Medulla oblongata (tissue), 1 donor: ENCODE results near the gene KIF26B.

Experiments used
- DNase-seq: peaks from one replicate; pipeline ENCODE4 v3.0.0-alpha.2; 2015; ENCODE audit errors: extremely low spot score

The KIF26B gene

DNA sequence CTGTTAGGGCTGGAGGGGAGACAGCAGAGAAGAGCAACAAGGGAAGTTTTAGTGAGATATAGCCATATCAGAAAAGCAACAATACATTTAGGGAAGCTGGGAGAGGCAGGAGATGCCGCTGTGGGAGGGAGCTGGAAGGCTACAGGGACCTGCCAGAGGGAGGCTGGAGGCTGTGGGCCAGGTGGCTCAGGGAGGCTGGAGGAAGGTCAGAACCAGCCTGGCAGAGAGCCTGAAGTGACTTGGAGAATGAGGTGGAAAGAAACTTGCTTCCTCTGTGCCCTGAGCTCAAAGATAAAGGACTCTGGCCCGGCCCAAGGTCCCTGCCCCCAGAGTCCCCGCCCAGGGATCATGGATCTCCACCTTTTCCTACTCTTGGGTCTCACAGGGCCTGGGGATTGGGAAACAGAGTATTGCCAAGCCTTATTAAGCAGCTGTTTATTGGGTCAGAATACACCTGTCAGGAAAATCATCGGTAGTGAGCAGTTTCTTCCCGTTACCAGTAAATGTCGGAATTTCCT, 85.9 kb downstream of the KIF26B start:
- DNase-seq: no peak

DNA sequence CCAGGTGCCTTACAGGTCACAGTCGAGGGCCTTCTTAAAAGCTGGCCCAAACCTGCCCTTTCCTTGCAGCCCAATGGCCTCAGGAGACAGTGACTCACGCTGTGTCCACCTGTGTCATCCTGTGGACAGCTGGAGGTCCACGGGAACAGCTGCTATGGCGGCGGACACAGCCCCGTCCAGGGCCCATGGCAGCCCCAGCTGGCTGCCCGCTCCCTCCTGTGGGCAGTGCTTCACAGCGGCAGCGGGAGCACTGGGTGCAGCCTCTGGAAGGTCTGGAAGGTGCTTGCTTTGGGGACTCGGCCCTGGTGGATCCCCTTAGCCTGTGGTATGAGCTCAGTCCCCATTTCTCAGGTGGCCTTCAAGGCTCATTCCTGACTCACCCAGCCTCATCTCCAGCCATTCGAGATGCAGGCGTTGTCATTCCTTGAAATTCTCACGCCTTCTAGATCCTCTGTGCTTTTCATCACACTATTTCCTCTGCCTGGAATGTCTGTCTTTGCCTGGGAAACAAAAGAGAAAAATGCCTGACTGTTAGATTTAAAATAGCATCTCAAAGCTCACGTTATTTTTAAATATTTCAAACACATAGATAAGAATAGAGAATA, 86.8 kb downstream of the KIF26B start:
- no peak for DNase-seq

DNA sequence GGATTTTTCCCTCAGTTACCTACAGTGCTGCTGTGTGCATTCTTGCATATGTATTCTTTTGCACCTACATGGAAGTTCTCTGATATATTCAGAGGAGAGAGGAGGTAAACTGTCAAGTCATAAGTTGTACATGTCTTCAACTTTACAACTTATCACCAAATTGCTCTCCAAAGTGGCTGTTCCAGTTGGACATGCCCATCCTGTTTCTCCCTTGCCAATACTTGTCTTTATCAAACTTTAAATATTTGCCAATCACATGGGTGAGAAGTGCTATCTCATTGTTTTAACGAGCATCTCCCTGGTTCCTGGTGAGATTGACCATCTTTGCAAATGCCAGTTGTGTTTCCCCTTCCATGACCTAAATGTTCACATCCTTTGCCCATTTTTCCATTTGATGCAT, 88.2 kb downstream of the KIF26B start:
- DNase-seq: no peak

DNA sequence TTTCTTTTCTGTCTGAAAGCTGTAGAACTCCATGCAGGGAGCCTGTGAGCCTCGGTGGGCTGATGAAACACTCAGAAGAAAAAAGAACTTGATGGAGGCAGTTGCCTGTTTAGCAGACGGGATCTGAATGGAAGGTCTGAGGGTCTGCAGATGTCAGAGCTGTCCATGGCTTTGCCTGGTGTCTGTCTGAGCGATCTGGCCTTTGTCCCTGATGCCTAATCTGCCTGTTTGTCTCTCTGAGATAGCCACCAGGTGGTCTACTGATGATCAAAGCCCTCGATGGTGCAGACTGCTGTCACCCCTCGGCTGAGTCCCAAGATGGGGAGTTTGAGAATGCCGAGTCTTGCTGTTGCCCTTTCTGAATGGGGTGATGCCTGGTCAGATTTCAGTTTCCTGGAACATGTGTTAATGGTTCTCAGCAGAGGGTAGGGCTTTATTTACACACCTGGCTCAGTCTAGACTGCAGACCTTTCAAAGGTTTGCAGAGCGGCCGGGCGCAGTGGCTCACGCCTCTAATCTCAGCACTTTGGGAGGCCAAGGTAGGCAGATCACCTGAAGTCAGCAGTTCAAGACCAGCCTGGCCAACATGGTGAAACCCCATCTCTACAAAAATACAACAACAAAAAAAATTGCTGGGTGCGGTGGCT, 90.4 kb downstream of the KIF26B start:
- no peak for DNase-seq

DNA sequence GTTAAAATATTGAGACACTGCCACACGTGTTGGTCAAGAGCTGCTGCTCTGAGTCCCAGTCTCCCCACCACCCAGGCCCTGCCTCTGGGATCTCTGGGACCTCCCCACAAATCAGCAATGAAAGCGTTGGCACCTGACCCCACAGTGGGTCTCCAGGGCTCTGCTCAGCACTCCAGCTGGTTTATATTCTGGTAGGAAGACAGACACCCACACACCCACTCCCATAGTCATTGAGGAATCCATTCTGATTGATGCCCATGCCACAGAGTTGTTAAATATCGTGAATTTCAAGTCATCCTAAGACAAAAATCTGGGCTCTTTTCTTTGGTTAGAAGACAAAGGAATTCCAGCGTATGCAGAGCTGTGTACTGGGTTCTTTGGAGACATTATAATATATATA, 91.6 kb downstream of the KIF26B start:
- DNase-seq: no peak

DNA sequence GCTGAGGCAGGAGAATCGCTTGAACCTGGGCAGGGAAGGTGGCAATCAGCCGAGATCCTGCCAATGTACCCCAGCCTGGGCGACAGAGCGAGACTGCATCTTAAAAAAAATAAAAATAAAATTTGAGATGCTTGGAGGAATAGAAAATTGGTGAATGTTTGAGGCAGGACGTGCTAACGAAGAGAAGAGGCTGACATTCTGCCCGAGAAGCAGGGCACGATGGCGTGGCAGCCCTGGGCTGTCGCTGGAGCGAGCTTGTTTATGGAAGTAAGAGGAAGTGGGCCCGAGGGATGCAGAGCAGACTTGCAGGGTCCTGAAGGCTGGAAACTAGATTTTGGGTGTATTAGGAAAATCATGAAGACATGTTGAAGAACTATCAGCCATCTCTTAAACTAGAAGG, 92.6 kb downstream of the KIF26B start:
- DNase-seq: no peak

DNA sequence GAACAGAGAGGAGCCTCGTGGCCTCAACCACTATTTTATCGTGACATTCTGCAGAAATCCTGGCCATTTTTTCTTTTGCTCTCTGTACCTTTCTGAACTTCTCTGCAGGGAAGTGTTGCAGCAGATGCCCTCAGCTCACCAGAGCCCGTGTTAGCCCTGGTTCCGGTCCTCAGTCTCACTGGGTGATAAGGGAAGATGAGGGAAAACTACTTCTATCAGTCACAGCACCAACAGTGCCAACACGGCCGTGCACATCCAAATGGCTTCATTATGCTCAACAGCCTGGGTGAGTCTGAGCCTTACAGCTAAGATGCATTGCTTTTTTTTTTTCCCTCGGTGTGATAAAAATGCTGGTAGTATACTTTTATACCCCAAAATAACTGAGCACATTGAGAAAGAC, 93.0 kb downstream of the KIF26B start:
- DNase-seq: no peak

DNA sequence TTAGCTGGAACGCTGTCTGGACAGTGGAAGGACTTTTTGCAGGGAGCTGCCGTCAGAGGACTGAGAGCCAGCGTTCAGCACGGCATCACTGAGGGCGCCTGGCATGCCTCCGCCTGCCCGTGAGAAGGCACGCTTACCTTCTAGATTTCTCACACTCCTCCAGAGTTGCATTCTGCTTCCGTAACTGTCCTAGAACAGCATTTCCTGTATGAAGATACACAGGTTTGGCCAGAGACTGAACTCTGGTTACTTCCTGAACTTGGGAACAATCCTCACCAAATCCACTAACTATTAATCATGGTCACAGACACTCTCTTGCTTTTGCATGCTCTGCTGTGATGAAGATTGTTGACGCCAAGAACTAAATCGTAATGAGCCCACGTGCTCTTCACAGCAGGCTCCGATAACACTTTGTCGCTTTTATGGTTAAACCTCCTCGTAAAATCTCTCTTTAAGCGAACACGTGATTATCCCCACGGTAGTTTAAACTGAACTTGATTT, 93.5 kb downstream of the KIF26B start:
- no peak for DNase-seq

DNA sequence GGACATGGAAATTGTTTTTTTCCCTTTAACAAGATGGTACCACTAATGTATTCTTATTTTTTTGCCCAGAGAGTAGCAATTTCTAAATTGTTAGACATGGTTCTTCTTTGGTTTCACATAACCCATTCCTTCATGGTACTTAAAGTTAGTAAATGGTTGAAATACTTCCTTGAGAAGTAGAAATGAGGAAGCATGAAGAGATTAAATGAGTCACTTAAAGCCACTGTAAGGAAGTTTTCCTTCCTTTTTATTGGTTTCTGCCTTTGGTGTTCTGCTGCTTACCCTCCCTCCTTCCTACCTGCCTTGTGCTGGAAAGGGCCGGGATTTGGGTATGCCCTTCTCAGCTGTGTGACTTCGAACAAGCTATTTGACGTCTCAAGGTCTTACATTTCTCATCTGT, 101.0 kb downstream of the KIF26B start:
- DNase-seq: no peak

DNA sequence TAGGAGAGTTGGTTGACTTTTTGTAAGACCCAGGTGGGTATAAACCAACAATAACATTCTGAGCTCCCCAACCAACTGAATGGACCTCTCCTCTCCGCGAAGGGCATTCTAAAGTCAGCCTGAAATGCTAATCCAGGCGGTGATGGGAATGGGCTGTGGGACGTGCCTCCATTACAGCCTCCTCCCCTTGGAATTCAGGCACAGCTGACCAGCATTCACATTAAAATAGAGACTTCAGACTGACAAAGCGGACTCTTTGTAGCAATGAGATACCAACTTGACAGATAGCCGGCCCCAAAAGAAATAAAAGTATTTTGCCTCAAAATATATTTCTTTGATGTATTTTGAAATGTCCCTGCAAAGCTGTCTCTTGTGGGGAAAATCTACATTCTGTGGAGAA, 101.7 kb downstream of the KIF26B start:
- no peak for DNase-seq

DNA sequence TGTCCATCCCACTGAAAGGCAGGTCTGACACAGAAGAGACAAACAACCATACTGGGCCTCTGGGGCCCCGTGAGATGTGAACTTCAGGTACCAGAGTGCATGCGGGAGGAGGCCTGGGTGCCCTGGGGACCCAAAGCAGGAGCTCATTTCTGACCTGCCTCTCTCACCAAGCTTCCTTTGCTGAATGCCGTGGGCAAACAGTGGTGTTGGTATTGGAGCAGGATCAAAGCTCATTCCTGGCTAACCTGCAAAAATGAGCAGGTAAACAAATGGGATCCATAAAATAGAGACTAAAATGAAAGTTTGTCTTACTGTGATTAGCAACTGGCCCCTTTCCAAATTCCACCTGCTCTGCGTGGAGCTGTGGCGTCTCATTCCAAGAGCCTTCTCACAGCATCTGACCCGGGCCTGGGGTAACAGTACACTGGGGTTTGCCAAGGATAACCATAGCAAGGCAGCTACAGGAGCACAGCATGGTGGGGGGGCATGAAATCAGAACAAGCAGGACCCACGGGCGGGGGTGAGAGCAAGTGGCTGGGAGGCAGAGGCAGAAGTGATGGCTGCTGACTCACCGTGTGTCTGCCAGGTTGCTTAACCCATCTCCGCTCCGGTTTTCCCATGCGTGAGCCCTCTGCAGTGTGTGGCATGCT, 103.6 kb downstream of the KIF26B start:
- DNase-seq: no peak

DNA sequence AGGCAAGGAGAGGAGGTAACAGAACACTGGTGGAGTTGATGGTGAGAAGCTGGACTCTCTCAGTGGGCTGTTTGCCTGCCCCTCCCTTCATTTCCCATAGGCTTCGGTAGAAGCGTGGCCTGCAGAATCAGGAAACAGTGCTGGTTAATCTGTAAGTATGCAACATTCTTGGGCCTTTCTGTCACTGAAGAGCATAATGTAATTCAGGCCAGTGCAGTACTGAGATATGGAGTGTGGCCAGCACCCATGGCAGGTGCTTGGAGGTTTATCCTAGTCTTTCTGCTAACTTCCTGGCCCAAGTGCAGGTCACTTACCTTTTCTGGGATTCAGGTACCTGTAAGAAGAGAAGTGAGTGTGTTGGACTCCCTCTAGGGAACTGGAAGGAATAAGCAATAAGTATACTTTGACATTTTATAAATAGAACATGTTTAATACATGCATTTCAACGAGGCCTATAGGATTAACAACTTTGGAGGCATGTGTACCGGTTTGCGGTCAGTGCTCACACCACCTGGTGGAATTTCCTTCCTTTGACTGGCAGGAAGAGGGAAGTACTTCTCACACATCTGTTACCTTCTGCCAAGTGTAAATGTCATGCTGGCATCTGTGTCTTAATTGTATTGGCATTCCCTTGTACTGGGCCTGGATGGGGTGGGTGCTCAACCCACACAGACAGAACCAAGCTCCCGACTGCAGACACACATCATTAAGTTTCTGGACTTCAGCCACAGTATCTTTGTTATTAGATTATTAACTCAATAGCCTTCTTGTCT, 105.5 kb downstream of the KIF26B start:
- no peak for DNase-seq

DNA sequence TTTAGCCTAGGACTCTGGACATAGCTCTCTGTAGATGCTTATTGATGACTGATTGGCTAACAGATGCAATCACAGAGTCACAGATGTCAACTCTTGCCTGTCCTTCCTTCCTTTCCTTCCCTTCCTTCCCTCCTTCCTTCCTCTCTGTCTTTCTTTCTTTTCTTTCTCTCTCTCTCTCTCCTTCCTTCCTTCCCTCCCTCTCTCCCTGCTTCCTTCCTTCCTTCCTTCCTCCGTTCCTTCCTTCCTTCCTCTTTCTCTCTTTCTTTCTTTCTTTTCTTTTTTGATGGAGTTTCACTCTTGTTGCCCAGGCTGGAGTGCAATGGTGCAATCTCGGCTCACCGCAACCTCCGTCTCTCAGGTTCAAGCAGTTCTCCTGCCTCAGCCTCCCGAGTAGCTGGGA, 106.1 kb downstream of the KIF26B start:
- DNase-seq: no peak

DNA sequence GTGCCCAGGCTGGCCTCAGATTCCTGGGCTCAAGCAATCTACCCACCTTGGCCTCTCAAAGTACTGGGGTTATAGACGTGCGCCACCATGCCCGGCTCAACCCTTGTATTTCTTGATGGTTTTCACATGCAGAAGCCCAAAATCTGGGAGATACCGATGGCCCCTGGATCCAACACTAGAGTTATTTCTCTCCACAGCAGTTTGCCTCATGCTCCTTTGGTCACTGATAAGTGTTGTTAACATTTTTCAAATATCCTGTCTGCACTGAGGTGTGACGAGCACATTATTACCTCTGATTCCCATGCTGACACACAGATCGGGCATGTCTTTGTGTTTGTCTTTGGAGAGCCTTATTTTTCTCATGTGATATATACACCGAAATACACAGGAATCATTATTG, 107.0 kb downstream of the KIF26B start:
- DNase-seq: no peak

DNA sequence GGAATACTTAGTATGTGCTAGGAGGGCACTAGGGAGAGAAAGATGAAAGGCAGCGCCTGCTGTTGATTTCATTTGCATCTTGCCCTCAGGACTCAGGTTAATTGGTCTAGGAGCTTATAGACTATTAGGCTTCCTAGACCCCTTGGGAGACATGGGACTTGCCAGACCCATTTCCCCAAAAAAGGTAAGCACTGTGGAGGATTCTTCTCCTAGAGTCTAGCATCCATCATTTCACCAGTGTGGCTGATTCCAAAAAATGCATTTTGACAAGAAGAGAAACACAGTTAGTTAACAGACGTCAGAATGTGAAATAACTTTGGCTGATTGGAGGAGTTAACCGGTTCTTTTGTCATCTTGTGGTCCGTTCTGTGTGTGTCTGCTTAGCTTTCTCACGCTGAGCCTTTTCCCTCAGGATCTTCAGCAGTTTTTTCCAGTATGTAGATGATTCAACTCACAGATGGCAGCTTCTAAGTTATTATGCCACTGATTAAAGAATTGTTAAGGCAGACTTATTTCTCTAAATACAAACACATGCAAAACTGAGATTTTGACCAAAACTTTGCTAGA, 108.8 kb downstream of the KIF26B start:
- DNase-seq: no peak

DNA sequence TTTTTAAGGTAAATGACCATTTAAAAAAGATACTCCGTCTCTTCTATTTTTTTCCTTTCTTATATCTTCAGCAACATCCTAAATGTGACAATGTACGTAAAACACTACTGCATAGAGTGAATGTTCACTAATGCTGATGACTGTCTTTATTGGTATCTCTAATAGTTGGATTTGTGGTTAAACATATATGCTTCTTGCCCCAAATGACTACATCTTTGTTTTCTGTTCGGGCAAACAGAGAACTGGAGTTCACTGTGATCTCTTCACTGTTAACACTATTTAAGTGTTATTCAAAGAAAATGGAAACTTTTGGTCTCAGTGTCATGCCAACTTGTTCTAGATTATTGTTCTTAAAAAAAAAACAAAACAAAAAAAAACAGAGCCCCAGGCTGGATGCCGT, 109.4 kb downstream of the KIF26B start:
- no peak for DNase-seq

DNA sequence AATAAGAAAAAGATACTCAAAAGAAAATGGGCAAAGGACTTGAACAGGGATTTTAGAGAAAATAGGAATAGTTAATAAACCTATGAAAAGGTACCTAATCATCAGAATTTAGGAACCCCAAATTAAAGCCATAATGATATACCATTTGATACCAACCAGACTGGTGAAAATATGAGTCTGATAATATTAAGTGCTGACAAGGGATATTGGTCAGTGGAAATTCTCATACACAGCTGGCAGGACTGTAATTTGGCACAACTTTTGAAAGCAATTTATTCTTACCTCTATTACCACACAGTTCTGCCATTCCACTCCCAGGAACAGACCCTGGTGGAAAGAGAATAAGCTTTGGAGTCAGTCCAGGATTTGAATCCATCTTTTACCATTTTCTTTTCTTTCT, 111.3 kb downstream of the KIF26B start:
- DNase-seq: no peak

DNA sequence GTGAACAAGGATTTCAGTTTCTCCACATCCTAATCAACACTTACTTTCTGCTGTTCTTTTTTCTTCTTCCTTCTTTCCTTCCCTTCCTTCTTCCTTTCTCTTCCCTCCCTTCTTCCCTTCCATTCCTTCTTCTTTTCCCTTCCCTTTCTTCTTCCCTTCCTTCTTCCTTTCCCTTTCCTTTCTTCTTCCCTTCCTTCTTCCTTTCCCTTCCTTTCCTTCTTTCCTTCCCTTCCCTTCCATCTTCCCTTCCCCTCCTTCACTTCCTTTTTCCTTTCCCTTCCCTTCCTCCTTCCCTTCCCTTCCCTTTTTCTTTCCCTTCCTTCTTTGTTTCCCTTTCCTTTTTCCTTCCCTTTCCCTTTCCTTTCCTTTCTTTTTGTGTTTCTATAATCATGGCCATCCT, 115.3 kb downstream of the KIF26B start:
- no peak for DNase-seq

DNA sequence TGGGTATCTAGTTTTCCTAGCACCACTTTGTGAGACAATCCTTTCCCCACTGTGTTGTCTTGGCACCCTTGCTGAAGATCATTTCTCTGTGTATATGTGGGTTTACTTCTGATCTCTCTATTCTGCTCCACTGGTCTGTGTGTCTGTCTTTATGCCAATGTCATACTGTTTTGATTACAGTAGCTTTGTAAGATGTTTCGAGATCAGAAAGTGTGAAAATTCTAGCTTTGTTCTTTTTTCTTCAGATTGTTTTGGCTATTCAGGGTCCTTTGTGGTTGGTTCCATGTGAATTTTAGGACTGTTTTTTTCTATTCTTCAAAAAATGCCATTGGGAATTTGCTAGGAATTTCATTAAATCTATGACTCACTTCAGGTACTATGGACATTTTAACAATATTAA, 116.2 kb downstream of the KIF26B start:
- DNase-seq: no peak

DNA sequence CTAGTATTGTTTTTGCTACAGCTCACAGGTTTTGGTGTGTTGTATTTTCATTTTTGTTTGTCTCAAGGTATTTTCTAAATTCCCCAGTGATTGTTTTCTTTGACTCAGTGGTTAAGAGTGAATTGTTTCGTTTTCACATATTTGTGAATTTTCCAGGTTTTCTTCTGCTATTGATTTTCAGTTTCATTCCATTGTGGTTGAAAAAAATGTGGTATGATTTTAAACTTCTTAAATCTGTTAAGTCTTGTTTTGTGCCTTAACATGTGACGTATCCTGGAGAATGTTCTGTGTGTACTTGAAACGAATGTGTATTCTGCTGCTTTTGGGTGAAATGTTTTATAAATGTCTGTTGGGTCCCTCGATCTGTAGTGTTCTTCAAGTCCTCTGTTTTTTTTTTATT, 117.9 kb downstream of the KIF26B start:
- DNase-seq: no peak

DNA sequence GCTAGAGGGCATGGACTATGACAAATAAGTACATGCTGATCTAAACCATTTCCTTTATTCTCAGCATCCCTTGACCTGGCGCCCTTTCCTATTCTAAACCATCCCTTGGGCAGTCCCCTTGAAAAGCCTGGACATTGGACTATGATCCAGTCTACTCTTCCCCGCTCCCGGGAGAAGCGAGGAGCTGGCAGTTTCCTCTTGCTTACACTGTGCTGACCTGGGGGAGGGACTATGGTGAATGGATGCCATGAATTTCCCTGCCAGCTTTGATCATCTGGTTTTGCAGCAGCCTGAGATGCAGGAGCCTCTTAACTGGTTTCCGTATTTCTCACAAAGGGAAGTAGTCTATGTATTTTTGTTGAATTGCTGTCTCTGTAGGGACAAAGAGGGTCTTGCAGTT, 121.7 kb downstream of the KIF26B start:
- peak; percentile 7 for DNase-seq

DNA sequence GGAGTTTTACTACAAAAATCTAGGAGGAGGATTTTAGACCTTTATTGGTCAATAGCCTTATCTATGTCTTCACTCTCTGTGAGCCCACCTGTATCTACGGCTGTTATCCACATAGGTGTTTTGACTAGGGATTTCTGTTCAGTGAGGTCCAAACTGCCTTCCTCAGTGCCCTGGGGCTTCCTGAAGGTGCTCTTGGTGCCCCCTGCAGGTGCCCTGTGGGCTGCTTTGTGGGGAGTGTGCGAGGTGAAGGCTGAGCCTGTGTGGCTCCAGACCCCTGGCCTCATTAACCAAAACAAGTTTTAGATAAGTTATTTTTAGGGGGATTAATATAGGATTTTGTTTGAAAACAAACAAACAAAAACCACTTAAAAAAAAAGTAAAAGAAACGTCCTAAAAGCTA, 122.5 kb downstream of the KIF26B start:
- no peak for DNase-seq
